Stimulated activated CD4-positive, alpha-beta T cell treated with anti-CD3 and anti-CD28 coated beads, Interleukin-4, amount 100 ng/mL, for 24 hours (primary cell): ENCODE results near the gene VTI1A.
"Not testable (repeated sequence)": the region's sequence is repeated elsewhere in the genome, so short reads cannot be mapped to it uniquely, and the experiment has no call there.

ENCODE experiments used
- DNase-seq: peaks from one replicate; pipeline ENCODE4 v3.0.0-alpha.2; 2020

The VTI1A gene

GRCh38 chr10:112728118-112728883 lies 281.3 kb downstream of the VTI1A start:
- DNase-seq = no peak

- no peak for DNase-seq
Measured at GRCh38 chr10:112728997-112729396, 282.0 kb downstream of the VTI1A start.

GRCh38 chr10:112731450-112731849 lies 284.4 kb downstream of the VTI1A start:
- not testable (repeated sequence) for DNase-seq

- DNase-seq = no peak
Measured at GRCh38 chr10:112732277-112732921, 285.4 kb downstream of the VTI1A start.

- DNase-seq = no peak
Measured at GRCh38 chr10:112735041-112735695, 288.2 kb downstream of the VTI1A start.

DNA sequence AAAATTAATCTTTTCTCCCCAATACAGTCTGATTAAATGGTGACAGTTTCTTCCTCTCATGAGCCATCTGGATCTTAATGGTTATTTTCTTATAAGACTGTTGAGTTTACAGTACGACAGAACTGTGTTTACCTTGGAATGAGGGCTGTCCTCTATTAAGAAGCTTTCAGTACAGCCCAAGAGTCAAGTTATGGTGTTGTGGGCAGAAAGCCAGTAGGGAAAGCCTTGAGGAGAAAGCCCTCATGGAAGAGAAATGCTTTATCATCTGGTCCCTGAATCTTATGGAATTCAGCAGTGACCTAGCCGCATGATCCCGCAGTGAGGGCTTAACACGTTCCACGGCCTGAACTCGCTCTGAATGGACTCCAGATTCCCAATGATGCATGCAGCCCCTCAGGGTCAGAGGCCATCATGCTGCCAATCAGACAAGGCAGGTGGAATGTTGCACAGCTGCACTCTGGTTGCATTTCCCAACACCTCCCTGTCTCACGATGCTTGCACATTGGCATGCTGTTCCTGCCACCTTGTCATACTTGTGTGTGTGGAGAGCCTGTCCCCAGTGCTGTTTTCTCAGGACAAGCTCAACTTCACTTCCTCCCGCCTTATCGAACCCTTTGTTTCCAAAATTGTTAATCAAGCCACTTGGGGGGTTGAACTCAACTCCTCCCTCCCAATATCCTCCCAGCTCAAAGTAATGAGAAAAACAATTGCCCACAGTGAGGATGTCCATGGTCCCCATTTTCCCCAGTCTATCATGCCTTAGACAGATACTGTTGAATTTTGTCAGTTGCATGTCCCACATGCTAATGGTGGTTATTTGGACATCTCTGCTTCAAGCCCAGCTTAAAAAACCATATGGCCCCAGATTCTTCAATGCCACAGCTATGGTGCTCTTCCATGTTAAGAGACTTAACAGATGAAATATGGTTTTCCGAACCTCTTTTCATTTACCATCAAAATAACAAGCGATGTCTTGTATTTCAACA lies 291.9 kb downstream of the VTI1A start:
- DNase-seq = no peak

DNA sequence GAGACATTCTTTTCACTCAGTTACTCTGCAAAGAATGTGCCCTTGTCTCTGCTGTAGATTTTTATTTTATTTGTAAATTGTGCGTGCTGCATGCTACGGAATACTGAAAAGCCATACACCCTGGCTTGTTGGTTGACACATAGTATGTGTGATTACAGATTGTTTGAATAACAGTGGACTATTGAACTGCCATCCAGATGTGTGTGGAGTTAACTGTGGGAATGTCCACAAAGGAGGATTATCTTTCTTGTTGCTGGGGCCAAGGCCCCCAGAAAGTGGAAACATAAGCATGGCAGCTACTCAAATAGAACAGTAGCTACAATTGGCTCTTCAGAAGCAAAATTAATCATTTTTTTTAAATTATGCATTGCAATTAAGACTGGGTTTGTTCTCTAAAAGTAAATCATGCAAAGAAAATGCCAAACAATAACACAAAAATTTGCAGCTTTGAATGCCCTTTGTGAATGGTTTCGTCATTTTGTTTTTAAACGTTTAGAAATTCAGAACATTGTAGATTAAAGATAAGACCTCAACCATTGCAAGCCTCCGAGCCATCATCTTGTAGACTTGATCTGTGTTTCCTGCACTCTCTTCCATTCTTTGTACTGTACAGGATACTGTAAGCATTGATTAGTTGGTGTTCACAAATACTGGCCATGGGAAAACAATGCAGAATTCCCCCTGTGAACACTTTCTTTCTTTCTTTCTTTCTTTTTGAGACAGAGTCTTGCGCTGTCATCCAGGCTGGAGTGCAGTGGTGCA lies 292.8 kb downstream of the VTI1A start:
- DNase-seq = no peak

DNA sequence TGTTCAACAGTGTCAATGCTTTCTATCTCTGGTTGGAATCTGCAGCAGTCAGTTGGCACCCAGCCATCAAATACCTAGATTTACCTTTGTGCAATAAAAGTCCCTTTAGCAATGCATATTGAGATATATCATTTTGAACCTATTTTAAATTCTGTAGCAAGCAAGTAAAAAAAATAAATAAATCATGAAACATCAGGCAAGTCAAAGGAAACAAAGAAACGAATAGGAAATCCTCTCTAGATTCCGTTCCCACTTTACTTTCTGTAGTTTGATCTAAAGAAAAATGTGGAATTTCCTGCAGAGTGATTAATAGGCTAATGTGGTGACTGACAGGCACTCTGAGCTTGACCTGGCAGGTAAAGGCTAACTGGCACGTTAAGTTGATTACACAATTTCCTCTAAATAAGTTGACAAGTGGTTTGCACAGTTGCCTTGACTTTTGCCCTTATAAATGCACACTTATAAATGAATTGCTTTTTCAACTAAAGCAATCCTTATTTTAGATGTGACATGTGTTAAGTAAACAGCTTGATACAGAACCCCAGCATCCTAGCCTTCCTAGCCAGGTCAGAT lies 294.9 kb downstream of the VTI1A start:
- no peak for DNase-seq

GRCh38 chr10:112744181-112745096 lies 297.4 kb downstream of the VTI1A start:
- no peak for DNase-seq

GRCh38 chr10:112746329-112746728 lies 299.3 kb downstream of the VTI1A start:
- DNase-seq = no peak

DNA sequence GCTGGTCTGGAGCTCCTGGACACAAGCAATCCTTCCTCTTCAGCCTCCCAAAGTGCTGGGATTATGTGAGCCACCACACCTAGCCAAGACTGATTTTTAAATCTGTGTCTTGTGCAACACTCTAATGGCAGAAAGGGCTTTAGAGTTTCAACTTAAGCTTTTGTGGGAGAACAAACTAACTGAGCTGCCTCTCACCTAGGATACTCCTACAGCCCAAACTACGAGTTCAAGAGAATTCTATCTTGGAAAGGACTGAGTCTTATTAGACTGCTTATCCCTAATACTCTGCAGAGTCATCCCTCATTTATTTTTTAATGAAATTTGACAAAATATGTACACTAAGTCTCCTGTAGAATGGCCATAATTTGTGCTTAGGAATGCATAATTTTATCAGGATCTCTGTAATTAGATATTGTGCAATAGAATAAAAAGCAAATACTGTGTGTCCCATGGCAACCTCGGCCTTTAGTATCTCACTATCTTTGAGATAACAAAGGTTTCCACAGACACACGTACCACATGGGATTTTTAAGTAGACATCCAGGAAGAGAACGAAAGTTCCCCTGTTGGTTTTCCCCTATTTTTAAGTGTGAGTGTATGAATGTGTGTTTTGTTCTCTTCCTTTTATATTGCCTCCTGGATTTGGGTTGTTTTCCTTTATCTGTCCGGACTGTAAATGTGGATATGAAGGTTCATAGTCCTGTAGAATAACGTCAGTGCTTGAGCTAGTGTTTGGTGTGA lies 303.6 kb downstream of the VTI1A start:
- no peak for DNase-seq

GRCh38 chr10:112751651-112752050 lies 304.6 kb downstream of the VTI1A start:
- DNase-seq = no peak

GRCh38 chr10:112752288-112752687 lies 305.3 kb downstream of the VTI1A start:
- DNase-seq = no peak

DNA sequence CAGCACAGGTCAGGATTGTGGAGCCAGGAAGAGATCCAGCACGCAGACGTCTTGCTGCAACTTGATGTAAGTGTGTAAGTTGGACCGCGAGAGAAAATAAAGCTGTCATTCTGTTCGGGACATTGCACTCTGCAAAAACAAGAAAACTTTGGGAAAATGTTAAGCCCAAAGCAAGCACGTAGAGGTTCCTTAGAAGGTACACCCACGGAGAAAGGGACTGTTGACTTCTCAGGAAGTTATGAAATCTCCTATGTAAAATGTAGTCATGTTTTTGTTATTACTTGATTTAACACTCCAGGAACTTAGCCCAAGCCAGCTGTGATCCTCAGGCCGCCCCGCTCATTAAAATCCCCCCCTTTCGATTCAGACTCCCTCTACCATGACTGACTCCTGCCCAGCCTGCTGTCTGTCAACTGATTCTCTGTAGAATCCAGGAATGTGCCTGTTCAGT lies 307.0 kb downstream of the VTI1A start:
- no peak for DNase-seq

- DNase-seq = no peak
Measured at GRCh38 chr10:112755446-112756234, 308.6 kb downstream of the VTI1A start.

GRCh38 chr10:112756235-112756527 lies 309.2 kb downstream of the VTI1A start:
- no peak for DNase-seq

GRCh38 chr10:112758961-112759360 lies 311.9 kb downstream of the VTI1A start:
- DNase-seq = no peak

DNA sequence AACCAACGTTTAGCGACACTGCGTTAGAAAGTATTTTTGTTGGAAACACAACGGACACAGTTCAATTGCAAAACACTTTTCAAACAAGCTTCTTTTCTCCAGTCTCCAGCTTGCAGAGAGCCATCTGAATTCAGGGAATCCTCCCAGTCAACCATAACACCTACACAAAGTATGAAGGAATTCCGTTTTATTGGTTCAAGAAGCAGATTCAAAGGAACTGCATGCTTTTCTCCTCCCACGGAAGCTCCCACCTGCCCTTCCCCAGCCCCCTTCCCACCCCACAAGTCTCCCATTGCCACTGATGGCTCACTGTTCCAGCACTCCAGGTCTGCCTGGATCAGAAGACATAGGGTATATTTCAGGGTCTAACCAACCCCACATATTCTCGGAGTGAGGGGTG lies 312.5 kb downstream of the VTI1A start:
- DNase-seq = no peak

GRCh38 chr10:112761256-112761655 lies 314.2 kb downstream of the VTI1A start:
- DNase-seq = no peak
